GM12878 (cell line): ENCODE measurements around the gene TACC3. TPM values are rescaled to one million over a fixed set of nuclear protein-coding genes. Genes with fewer than 3 reads are reported as not detected.
A peak's percentile ranks its signal among the peaks of the same experiment; 100 is the strongest.

Experiments
- ATAC-seq: fragments of 200-7000 bp; cut with Tn5 transposase; 3 replicates; pipeline ENCODE4 v1.9.1; 2020; ENCODE audit warnings: mild to moderate bottlenecking, moderate library complexity
- BruUV-seq: library from RNA; stranded (reverse); fragments of 400-500 nt; replicated peaks from 2 replicates; lab custom pipeline; 2021; lab: Mats Ljungman, UMichigan
- CTCF ChIA-PET: fragments of 300-600 bp; sonication (Branson Sonifier 250); formaldehyde crosslinking; extraction: SDS; loops from one replicate; lab custom pipeline; 2021; ENCODE audit warnings: inconsistent platforms; lab: Yijun Ruan, JAX
- POLR2A ChIA-PET: fragments of 350-600 bp; formaldehyde crosslinking; extraction: SDS; loops from one replicate; lab custom pipeline; 2021; ENCODE audit warnings: inconsistent platforms; lab: Charles Lee
- RAD21 ChIA-PET: fragments of 300-600 bp; sonication (Branson Sonifier 250); formaldehyde crosslinking; loops from one replicate; lab custom pipeline; 2023; ENCODE audit warnings: antibody characterized with exemption; ENCODE audit not compliant: unreplicated experiment; lab: Charles Lee
- SMC1A ChIA-PET: fragments of 300-600 bp; sonication (Branson Sonifier 250); formaldehyde crosslinking; loops from one replicate; lab custom pipeline; 2023; ENCODE audit not compliant: unreplicated experiment, uncharacterized antibody; lab: Charles Lee
- DNase-seq: peaks from one replicate; pipeline ENCODE4 v3.0.0-alpha.2; 2011; ENCODE audit warnings: low read depth, low spot score
- FAIRE-seq: peaks from 3 replicates; lab custom pipeline; 2011; peaks lifted over from hg19 to GRCh38; lab: Jason Lieb, UNC
- H2AFZ ChIP-seq: 2 replicates; pipeline ENCODE4 v1.6.0; 2011; ENCODE audit warnings: low read depth, low read length, control low read depth; ENCODE audit not compliant: control insufficient read depth
- H3K27ac ChIP-seq: 2 replicates; pipeline ENCODE4 v1.5.1; 2011; ENCODE audit warnings: control low read depth; ENCODE audit not compliant: control insufficient read depth, insufficient read depth
- H3K27me3 ChIP-seq, 2 experiments: replicated peaks in 1 of 2; 2 replicates each; pipeline versions ENCODE4 v1.6.0 to v1.6.1; 2011; ENCODE audit warnings: low read length in 1 of 2; ENCODE audit not compliant: control insufficient read depth in 2 of 2, insufficient read depth in 2 of 2
- H3K36me3 ChIP-seq, 2 experiments: 2 replicates each; pipeline ENCODE4 v1.5.1; 2011; ENCODE audit warnings: low read length in 1 of 2; ENCODE audit not compliant: control insufficient read depth in 2 of 2, insufficient read depth in 2 of 2
- H3K4me1 ChIP-seq: 2 replicates; pipeline ENCODE4 v1.6.1; 2011; ENCODE audit warnings: mild to moderate bottlenecking, low read length, moderate library complexity, mixed read lengths; ENCODE audit not compliant: control insufficient read depth, insufficient read depth
- H3K4me2 ChIP-seq: 2 replicates; pipeline ENCODE4 v1.6.0; 2011; ENCODE audit warnings: control low read depth; ENCODE audit not compliant: control insufficient read depth, insufficient read depth
- H3K4me3 ChIP-seq: fragments of 200-600 bp; sonication (generic); 2 replicates; pipeline ENCODE4 v1.5.1; 2016
- H3K79me2 ChIP-seq: 2 replicates; pipeline ENCODE4 v1.6.0; 2011; ENCODE audit warnings: low read length; ENCODE audit not compliant: control insufficient read depth, insufficient read depth
- H3K9ac ChIP-seq: 2 replicates; pipeline ENCODE4 v1.8.0; 2011; ENCODE audit warnings: low read length, control low read depth, mixed read lengths; ENCODE audit not compliant: control insufficient read depth, insufficient read depth
- H3K9me3 ChIP-seq: replicated peaks from 3 replicates; pipeline ENCODE4 v1.5.1; 2011; ENCODE audit warnings: mild to moderate bottlenecking, low read length; ENCODE audit not compliant: control insufficient read depth, insufficient read depth
- H4K20me1 ChIP-seq: 2 replicates; pipeline ENCODE4 v1.6.0; 2011; ENCODE audit not compliant: control insufficient read depth, insufficient read depth
- CTCF ChIP-seq, 3 experiments: IDR thresholded peaks in 2 of 3; conservative IDR thresholded peaks in 1 of 3; 2 replicates each; pipeline ENCODE4 v1.5.1; 2011; ENCODE audit warnings: low read depth in 3 of 3, low read length in 3 of 3, mild to moderate bottlenecking in 3 of 3, control low read depth in 2 of 3, moderate library complexity in 2 of 3, inconsistent platforms in 1 of 3, mixed read lengths in 1 of 3; ENCODE audit not compliant: control insufficient read depth in 2 of 3, insufficient read depth in 1 of 3; ENCODE audit errors: extremely low read depth in 1 of 3
- MEF2B ChIP-seq: fragments of 450-650 bp; IDR thresholded peaks from 2 replicates; pipeline ENCODE4 v1.6.1; 2018; ENCODE audit warnings: mild to moderate bottlenecking, moderate library complexity; ENCODE audit not compliant: partially characterized antibody, poor library complexity, severe bottlenecking
- POLR2A ChIP-seq: IDR thresholded peaks from 2 replicates; pipeline ENCODE4 v1.6.1; 2011; ENCODE audit warnings: low read depth, mild to moderate bottlenecking, low read length
- SIX5 ChIP-seq: IDR thresholded peaks from 2 replicates; pipeline ENCODE4 v1.6.1; 2011; ENCODE audit warnings: mild to moderate bottlenecking, low read depth, low read length, moderate library complexity; ENCODE audit not compliant: severe bottlenecking
- ZBED1 ChIP-seq: IDR thresholded peaks from 2 replicates; pipeline ENCODE4 v1.6.1; 2016; ENCODE audit warnings: borderline replicate concordance
- WGBS: methylation state at CpG from one replicate; pipeline ENCODE4 v1.1.6; 2016; ENCODE audit warnings: low lambda C conversion rate; ENCODE audit not compliant: insufficient replicate concordance, insufficient coverage; ENCODE audit errors: missing lambda C conversion rate; 5-methylcytosine and 5-hydroxymethylcytosine counted together
- in situ Hi-C: fragments of 300-500 bp; cut with MboI; formaldehyde crosslinking; loops from 9 replicates; pipeline ENCODE4 v1.14.3; 2018; ENCODE audit warnings: mixed read lengths
- intact Hi-C: fragments of 100-400 bp; cut with micrococcal nuclease; formaldehyde crosslinking; loops from one replicate; pipeline ENCODE4 v1.14.2; 2022; ENCODE audit not compliant: unreplicated experiment
- polyA plus RNA-seq, 11 experiments: library from polyadenylated mRNA; depleted of rRNA in 4 of 11; unstranded in 6 of 11; stranded (reverse) in 5 of 11; fragments of >200 nt; fragmentation: Nextera tagmentation in 4 of 11; fragmentation: Illumina TruSeq in 1 of 11; extraction: Ambion mirVana in 4 of 11; extraction: Trizol in 1 of 11; gene quantifications; 1 replicate in 1 of 11; 2 replicates in 10 of 11; pipeline versions ENCODE4 v1.2.1 to v1.2.3, GENCODE V29; 2011 to 2016; ENCODE audit warnings: inconsistent platforms in 2 of 11, missing spikeins in 2 of 11, low read depth in 1 of 11
- total RNA-seq, 4 experiments: library from RNA; depleted of rRNA in 3 of 4; stranded (reverse); fragments of >200 nt in 3 of 4; fragmentation: Illumina TruSeq in 1 of 4; extraction: Trizol in 1 of 4; gene quantifications; 2 replicates each; pipeline versions ENCODE4 v1.2.1 to v1.2.3, GENCODE V29; 2013 to 2021
- TF ChIP-seq, protein P1 (sequence below): IDR thresholded peaks from 2 replicates; pipeline ENCODE4 v1.6.1; 2011; ENCODE audit warnings: borderline replicate concordance, low read depth, mild to moderate bottlenecking, moderate library complexity, mixed read lengths, low read length; ENCODE audit not compliant: insufficient read depth; ENCODE audit errors: extremely low read length

The TACC3 gene
- total and polyA plus RNA-seq, 10 of the 15 experiments (the other 5 are each of a cell fraction or from before 2014, with no cell fraction given) = 2.8 to 121 (median 73.3) TPM

DNA sequence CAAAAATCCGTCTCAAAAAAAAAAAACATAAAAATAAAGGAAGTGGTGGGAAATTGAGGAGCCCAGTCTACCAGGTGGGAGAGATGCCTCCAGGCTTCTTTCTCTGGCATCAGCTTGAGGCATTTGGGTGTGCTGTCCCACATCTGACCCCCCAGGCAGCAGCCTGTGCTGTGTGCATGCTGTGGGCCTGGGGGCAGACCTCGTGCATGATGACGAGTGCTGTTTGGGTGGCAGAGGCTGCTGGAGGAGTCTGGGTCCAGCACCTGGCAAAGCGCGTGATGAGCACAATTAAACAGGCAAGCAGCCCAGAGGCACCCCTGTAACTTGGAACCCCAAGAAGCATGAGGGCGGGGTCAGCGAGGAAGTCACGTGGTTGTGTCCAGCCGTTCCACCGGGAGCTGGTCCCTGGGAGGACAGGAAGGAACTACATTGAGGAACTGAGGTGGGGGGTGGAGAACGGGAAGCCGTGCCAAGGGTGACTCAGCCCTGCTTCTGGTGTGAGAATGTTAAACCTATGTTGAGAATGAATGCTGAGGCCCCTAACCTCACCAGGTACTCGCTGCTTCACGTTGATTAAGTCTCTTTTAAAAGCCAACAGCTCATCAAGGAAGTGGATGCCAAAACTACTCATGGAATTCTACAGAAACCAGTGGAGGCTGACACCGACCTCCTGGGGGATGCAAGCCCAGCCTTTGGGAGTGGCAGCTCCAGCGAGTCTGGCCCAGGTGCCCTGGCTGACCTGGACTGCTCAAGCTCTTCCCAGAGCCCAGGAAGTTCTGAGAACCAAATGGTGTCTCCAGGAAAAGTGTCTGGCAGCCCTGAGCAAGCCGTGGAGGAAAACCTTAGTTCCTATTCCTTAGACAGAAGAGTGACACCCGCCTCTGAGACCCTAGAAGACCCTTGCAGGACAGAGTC, 6.1 kb downstream of the TACC3 start:
- no peak overlapping the region for H3K4me3 ChIP-seq
- no peaks in the 10 kb centered on the region for H3K9me3 ChIP-seq
- intact Hi-C loops = no loop called here
- RAD21 ChIA-PET = interaction anchor here (1.0 to 1.3 kb wide), 2 partner anchors 15 to 34 kb away, joined by 4 to 9 read pairs; partner anchors contain the start of gene SLBP
- SMC1A ChIA-PET = interaction anchor here (7.0 to 11.0 kb wide), 2 partner anchors 19 to 34 kb away, joined by 33 to 132 read pairs; no protein-coding TSS in a partner anchor
- H3K79me2 ChIP-seq = peaks cover 48% of the 10 kb centered on the region
- H4K20me1 ChIP-seq = no peaks in the 10 kb centered on the region
- CTCF ChIA-PET = interaction anchor here (1.4 to 15.5 kb wide), 5 partner anchors 18 to 33 kb away, joined by 4 to 317 read pairs (median 9); no protein-coding TSS in a partner anchor
- H3K36me3 ChIP-seq = peaks cover 29 to 49% of the 10 kb centered on the region in 2 experiments; a peak in 3 of 4 replicates
- no TSS peak for BruUV-seq
- H3K27me3 ChIP-seq = no peaks in the 10 kb centered on the region
- DNase-seq (no peak), FAIRE-seq (no peak), ATAC-seq (no peak)
- 81% methylated on average over 18 of the region's 18 CpGs for WGBS
- H2AFZ ChIP-seq = no peak overlapping the region
- no peak for TF ChIP-seq CTCF (IDR thresholded peaks at IDR 0.05 in 2 of 3, conservative IDR thresholded peaks at IDR 0.05 in 1 of 3; ENCODE audit: control insufficient read depth in 2 of 3, extremely low read depth in 1 of 3, insufficient read depth in 1 of 3, low read depth in 3 of 3, low read length in 3 of 3)
- TF ChIP-seq SIX5 = no peak
- no peak for TF ChIP-seq ZBED1
- no peak for TF ChIP-seq MEF2B
- TF ChIP-seq POLR2A = 0 out of 2 replicates have a peak, but pooled peaks have one; percentile 33
- TF ChIP-seq, protein P1, sequence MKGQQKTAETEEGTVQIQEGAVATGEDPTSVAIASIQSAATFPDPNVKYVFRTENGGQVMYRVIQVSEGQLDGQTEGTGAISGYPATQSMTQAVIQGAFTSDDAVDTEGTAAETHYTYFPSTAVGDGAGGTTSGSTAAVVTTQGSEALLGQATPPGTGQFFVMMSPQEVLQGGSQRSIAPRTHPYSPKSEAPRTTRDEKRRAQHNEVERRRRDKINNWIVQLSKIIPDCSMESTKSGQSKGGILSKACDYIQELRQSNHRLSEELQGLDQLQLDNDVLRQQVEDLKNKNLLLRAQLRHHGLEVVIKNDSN = peak; percentile 26
- H3K4me1 ChIP-seq = peaks cover 15% of the 10 kb centered on the region
- H3K27ac ChIP-seq = no peak overlapping the region
- in situ Hi-C loops = loop anchor here (5.0 kb wide), 1 partner anchor 35 kb away; no protein-coding TSS in a partner anchor
- POLR2A ChIA-PET = interaction anchor here (1.0 to 3.1 kb wide), 2 partner anchors 19 to 34 kb away, joined by 4 to 10 read pairs; no protein-coding TSS in a partner anchor
- H3K9ac ChIP-seq = no peak overlapping the region
- H3K4me2 ChIP-seq = no peak overlapping the region
